GM13976 (cell line): ENCODE measurements around the gene SDE2.

Source experiments
- DNase-seq: peaks from one replicate; pipeline ENCODE4 v3.0.0; 2012; ENCODE audit warnings: low spot score
- CTCF ChIP-seq: IDR thresholded peaks from 2 replicates; pipeline ENCODE4 v1.5.1; 2012; ENCODE audit warnings: borderline replicate concordance, mild to moderate bottlenecking; ENCODE audit not compliant: insufficient read depth; ENCODE audit errors: extremely low read depth, missing control alignments, control extremely low read depth
- in situ Hi-C: fragments of 300-500 bp; cut with MboI; formaldehyde crosslinking; loops from one replicate; pipeline ENCODE4 v1.12.0; 2022; ENCODE audit warnings: low sequenced_read_pairs, mixed read lengths, inconsistent platforms; ENCODE audit not compliant: unreplicated experiment

Gene SDE2

DNA sequence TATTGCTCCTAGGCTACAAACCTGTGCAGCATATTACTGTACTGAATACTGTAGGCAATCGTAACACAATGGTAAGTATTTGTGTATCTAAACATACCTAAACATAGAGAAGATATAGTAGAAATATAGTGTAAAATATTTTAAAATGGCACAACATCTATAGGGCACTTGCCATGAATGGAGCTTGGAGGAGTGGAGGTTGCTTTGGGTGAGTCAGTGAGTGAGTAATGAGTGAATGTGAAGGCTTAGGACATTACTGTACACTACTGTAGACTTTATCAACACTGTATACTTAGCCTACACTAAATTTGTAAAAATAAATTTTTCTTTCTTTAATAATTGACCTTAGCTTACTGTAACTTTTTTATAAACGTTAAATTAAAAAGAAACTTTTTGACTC, 66.1 kb downstream of the SDE2 start:
- no peak for DNase-seq
- no peak for TF ChIP-seq CTCF
- in situ Hi-C loops = no loop called here
